ENCODE results near the gene FSD1.

FSD1 gene

DNA sequence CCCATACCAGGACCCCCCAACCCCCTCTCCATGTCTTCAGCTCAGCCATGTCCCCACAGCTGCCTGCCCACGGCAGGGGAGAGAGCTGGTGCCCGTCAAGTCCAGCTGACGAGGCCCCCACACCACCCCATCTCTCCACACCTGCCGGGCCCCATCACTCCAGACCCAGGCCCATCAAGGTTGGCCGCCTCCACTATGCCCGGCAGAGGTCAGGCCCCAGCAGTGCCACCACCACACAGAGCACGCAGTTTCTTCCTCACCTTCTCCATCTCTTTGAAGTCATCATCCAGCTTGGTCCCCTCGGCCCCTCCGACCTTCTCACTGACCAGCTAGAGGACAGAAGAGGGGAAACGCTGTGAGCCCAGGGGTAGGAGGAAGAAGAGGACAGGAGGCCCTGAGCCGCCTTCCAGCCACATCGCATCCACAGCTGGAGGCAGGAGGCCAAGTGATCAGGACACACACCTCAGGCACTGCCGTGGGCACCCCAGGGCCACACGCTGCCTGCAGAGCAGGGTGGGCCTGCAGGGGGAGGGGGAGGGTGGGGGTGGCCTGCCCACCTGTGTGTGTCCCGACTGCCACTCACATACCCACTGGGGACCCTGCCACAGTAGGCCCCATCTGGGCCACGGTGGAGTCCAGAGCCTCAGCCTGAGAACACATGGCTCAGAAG, 62.4 kb downstream of the FSD1 start:
- no peak for DNase-seq

DNA sequence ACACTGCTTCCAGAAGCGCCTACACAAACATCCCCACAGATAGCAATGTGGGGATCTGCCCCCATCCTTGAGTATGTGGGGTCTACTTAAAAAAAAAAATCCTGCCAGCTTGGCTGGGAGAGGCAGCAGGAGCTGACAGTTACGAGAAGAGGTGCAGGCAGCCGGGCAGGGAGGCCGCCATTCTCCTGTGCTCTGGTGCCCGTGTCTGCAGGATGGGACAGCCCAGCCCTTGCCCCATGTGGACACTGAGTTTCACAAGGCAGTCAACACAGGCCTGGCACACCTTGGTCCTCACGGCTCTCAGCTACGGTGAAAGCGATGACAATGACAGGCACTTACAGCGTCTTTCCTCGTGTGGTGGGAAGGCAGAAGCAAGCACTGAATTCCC, 62.9 kb downstream of the FSD1 start:
- no peak for DNase-seq

DNA sequence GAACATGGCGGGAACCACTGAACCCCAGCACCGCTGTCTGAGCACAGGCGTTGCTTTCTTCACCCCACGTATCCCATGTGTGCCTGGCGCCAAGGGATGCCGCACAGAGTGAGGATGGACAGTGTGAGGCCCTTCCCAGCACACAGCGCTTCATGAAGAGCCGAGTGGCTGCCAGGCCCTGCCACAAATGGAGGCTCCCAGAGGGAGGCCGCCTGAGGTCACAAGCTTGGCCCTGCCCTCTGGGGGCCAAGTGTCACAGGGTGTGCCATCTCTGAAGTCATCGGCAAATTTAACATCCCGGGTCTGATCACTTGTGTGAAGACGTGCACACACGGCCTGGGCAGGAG, 63.4 kb downstream of the FSD1 start:
- no peak for DNase-seq

DNA sequence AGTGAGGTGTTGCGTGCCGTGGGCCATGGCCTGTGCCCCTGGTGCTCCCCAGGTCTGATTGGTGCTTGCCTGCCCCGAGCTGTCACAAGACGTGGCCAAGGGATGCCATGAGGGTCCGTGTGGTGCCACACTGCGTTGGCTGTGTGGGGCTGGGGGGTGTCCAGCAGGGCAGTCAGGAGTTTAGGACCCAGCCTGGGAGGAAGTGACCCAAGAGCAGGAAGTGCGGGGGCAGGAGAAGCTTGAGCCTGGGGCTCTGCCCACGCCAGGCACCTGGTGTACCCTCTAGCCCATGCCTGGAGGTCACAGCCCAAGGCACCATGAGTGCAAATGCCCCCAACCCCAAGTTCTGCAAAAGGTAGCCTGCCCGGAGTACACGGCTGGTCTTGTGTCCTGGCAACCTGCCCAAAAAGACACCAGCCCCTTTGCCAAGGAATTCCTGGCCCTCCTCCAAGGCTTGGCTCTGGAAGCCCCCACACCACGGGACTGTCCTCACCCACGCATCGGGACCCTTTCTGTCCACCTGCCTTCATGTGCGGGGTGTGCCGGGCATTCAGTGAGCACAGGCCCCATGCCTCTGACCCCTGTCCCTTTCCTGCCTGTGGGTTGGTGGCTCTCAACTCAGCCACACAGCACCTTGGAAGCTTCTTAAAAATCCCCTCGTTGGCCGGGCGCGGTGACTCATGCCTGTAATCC, 63.9 kb downstream of the FSD1 start:
- no peak for DNase-seq

DNA sequence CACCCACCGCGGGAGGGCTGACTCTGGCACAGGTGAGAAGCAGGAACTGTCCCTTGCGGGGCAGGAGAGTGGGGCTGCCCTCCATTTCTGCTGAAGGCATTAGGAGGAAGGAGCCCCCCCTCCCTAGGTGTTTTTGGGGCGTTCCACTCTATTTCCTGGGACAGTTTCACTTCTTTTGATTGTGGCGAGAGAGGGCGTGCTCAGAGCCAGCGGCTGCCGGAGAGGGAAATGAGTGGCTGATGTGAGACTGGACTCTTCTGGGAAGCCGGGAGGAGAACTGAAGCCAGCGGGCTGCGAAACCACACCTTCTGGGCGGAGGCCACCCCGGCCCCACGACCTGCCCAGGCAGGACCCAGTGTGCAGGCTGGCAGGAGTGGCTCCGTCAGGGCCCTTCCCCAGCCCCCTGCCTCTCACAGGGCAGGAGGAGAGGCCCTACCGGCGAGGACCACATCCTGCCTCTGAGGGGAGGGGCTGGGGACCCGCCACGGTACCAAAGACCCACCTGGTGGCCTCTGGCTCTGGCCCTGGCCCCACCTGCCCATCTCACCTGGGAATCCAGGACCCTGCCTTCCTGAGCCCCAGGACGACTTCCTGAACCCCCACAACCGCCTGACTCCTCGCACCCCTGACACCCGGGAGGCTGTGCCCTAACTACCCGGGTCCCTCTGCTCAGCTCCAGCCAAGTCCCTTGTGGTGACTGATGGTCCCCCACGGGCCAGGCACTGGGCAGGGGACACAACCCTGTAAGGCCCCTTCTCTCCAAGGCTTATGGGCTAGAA, 64.9 kb downstream of the FSD1 start:
- no peak for DNase-seq

DNA sequence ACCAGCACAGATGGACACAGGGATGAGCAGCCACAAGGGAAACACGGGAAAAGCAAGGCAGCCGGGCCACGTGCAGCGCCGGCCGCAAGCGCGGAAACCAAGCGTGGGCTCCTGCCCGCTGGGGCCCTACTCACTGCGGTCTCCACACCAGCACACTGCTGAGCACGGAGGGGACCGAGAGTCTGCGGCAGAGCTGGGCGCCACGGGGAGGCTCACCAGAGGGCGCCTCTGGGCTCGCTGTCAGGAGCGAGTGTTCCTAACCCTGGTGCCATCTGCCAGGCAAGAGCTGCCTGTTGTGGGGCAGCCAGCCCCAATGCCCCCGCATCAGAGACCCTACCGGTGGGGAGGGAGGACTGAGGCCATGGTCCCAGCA, 65.5 kb downstream of the FSD1 start:
- DNase-seq = no peak

DNA sequence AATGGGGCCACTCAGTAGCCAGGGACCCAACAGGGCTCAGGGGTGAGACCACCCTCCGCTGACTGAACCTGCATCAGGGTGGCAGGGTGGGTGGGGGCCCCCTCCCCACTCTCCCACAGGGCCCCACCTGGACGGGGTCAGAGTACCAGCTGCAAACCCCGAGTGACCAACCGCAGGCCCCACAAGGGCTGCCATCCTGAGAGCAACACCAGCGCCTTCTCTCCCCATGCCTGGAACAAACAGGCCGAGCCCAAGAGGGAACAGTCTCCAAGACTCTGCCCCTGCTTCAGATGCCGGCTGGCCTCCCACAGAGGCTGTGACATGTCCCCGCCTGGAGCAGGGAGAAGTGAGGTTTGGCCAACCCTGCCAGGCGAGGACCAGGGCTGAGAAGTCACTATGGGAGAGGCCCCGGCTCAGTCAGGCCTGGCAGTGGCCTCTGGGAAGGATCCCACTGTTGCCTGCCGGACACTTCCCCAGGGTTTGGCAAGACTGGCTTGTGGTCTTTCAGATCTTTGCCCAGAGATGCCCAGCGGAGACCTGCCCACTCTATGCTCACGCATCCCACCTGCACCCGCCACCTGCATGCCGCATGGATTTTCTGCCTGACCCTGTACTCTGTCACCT, 66.1 kb downstream of the FSD1 start:
- DNase-seq = no peak

DNA sequence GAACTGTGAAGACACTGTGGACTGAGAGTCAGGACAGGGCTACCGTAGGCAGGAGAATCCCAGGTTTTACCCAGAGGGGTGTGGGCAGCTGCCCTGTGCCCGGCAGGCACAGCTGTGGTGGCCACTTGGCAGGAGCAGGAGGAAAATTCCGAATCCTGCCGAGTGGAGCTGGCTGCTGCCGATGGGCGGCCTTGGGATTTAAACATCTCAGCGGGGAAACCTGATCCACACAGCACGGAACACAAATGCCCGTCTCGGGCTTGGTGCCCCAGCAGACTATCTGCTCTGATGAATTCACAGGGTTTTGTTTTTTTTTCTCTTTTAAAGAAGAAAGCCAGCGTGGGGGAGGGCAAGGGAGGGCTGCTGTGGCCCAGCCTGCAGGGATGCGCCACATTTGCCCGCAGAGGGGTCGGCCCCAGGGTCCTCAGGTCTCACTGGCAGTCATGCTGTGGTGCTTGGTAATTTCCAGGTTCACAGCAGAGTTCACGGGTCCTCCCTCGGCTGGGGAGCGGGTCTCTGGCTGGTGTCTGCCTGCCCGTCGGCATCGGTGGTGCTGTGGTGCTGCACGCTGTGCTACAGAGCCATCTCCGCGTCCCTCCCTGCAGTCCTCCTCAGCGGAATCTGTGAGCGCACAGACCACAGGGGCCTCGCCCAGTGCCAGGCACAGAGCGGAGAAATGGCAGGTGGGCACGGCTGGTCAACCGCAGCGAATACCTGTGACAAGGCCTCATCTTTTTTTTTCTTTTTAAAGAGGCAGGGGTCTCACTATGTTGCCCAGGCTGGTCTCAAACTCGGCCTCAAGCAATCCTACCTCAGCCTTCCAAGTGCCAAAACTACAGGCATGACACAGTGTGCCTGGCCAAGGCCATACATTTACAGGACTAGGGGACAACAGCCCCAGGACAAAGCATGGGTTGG, 67.1 kb downstream of the FSD1 start:
- no peak for DNase-seq

DNA sequence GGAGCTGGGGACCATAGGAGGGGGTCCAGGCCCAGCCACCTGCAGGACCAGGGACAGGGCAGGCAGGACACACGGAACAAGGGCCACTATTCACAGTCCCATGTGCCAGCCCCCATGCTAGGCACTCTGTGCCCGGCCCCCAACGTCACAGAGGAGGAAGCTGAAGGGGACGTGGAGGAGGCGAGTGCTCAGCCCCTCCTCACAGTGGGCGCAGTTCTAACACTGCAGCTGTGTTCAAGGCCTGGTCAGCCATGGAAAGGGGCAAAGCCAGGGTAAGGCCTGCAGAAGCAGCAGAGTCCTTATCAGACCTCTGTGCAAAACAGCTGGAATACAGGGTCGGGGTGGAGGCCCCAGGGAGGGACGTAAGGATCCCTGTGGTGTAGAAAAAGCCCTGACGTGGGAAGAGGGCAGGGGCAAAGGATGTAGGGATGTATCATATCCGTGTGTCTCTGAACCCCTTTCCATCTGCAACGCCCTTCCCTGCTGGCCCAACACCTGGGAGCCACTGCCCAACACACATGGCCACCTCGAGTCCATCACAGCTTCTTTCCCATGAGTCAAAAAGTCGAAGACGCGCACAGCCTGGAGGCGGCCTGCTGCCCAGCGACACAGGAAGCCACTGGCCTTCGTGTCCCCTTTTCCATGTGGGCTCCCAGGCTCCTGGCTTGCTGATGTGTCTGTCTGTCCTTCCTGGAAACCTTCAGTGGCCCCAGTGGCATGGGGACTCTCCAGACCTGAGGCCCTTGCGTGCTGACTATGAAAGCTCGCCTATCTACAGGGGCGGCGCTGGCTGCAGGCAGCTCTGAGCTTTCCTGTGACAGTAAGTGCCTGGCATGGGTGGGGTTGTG, 68.0 kb downstream of the FSD1 start:
- no peak for DNase-seq

DNA sequence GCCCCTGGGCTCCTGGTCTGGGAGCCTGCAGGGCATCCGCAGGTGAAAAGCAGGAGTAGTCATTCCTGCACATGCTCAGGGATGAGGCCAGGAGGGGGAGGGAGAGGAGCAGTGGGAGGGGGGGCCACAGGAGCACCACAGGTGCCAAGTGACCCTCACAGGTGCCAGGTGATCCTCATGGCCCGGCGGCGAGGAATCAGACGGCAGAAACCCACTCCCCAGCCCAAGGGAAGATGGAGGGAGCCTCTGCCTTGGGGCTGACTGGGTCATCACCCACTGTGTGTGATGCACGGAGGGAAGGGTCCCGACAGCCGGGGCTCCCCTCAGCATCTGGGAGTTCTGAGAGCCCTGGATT, 68.6 kb downstream of the FSD1 start:
- DNase-seq = no peak

All from HCEC 1CT (cell line).